ENCODE results near the gene YAF2. TPM values are rescaled to one million over a fixed set of nuclear protein-coding genes. Genes with fewer than 3 reads are reported as not detected.

The YAF2 gene
- total RNA-seq, 1 donor = 17.3 TPM

GRCh38 chr12:42270596-42270995 lies 32.5 kb upstream of the YAF2 start:
- no peak for TF ChIP-seq CTCF (IDR thresholded peaks at IDR 0.05; ENCODE audit: insufficient read depth, low read length)
- no peak overlapping the region for H3K4me3 ChIP-seq (ENCODE audit: low read depth, low read length)
- DNase-seq (ENCODE audit: low read depth) = no peak

GRCh38 chr12:42267413-42268190 lies 29.6 kb upstream of the YAF2 start:
- TF ChIP-seq CTCF (IDR thresholded peaks at IDR 0.05; ENCODE audit: insufficient read depth, low read length) = no peak
- H3K4me3 ChIP-seq (ENCODE audit: low read depth, low read length) = no peak overlapping the region
- DNase-seq (ENCODE audit: low read depth) = no peak

GRCh38 chr12:42266579-42267230 lies 28.7 kb upstream of the YAF2 start:
- H3K4me3 ChIP-seq (ENCODE audit: low read depth, low read length) = no peak overlapping the region
- DNase-seq (ENCODE audit: low read depth) = no peak
- TF ChIP-seq CTCF (IDR thresholded peaks at IDR 0.05; ENCODE audit: insufficient read depth, low read length) = no peak

- H3K4me3 ChIP-seq (ENCODE audit: low read depth, low read length) = no peak overlapping the region
- DNase-seq (ENCODE audit: low read depth) = no peak
- TF ChIP-seq CTCF (IDR thresholded peaks at IDR 0.05; ENCODE audit: insufficient read depth, low read length) = no peak
Measured at GRCh38 chr12:42262271-42262670, 24.2 kb upstream of the YAF2 start.

GRCh38 chr12:42261708-42262107 lies 23.7 kb upstream of the YAF2 start:
- no peak overlapping the region for H3K4me3 ChIP-seq (ENCODE audit: low read depth, low read length)
- no peak for TF ChIP-seq CTCF (IDR thresholded peaks at IDR 0.05; ENCODE audit: insufficient read depth, low read length)

GRCh38 chr12:42260518-42260917 lies 22.5 kb upstream of the YAF2 start:
- TF ChIP-seq CTCF (IDR thresholded peaks at IDR 0.05; ENCODE audit: insufficient read depth, low read length) = no peak
- no peak for DNase-seq (ENCODE audit: low read depth)
- H3K4me3 ChIP-seq (ENCODE audit: low read depth, low read length) = no peak overlapping the region

More at GRCh38 chr12:42261708-42262107, 23.7 kb upstream of the YAF2 start:
- DNase-seq (ENCODE audit: low read depth) = no peak

All from fibroblast of the aortic adventitia (primary cell).